EL (cell line): ENCODE measurements around the gene COG7.
"Not testable (repeated sequence)": the region's sequence is repeated elsewhere in the genome, so short reads cannot be mapped to it uniquely, and the experiment has no call there.

ENCODE experiments used
- DNase-seq: peaks from one replicate; pipeline ENCODE4 v3.0.0-alpha.2; 2016

COG7 gene

GRCh38 chr16:23382279-23382678, 70.7 kb downstream of the COG7 start:
- DNase-seq: no peak

- not testable (repeated sequence) for DNase-seq
Observed at GRCh38 chr16:23381702-23382101, 71.3 kb downstream of the COG7 start.

- DNase-seq: no peak
Observed at GRCh38 chr16:23380501-23380951, 72.5 kb downstream of the COG7 start.

GRCh38 chr16:23379707-23380106, 73.3 kb downstream of the COG7 start:
- DNase-seq: no peak

- DNase-seq: no peak
Observed at GRCh38 chr16:23378921-23379320, 74.1 kb downstream of the COG7 start.

GRCh38 chr16:23378256-23378655, 74.7 kb downstream of the COG7 start:
- DNase-seq: no peak

- DNase-seq: no peak
Observed at GRCh38 chr16:23377071-23377931, 75.7 kb downstream of the COG7 start.

GRCh38 chr16:23375643-23376042, 77.3 kb downstream of the COG7 start:
- DNase-seq: no peak

- DNase-seq: no peak
Observed at GRCh38 chr16:23374721-23375510, 78.1 kb downstream of the COG7 start.

GRCh38 chr16:23373436-23374219, 79.4 kb downstream of the COG7 start:
- DNase-seq: no peak

GRCh38 chr16:23371368-23371767, 81.6 kb downstream of the COG7 start:
- DNase-seq: no peak

GRCh38 chr16:23369416-23369815, 83.6 kb downstream of the COG7 start:
- DNase-seq: no peak

- peak; percentile 13 for DNase-seq
Observed at GRCh38 chr16:23368469-23368868, 84.5 kb downstream of the COG7 start.

- DNase-seq: no peak
Observed at GRCh38 chr16:23367988-23368387, 85.0 kb downstream of the COG7 start.

GRCh38 chr16:23367564-23367963, 85.4 kb downstream of the COG7 start:
- no peak for DNase-seq

- not testable (repeated sequence) for DNase-seq
Observed at GRCh38 chr16:23366341-23366740, 86.6 kb downstream of the COG7 start.

- DNase-seq: no peak
Observed at GRCh38 chr16:23365602-23366240, 87.3 kb downstream of the COG7 start.

GRCh38 chr16:23362460-23363317, 90.3 kb downstream of the COG7 start:
- no peak for DNase-seq

GRCh38 chr16:23359092-23359760, 93.8 kb downstream of the COG7 start:
- DNase-seq: no peak

- DNase-seq: no peak
Observed at GRCh38 chr16:23357761-23358290, 95.2 kb downstream of the COG7 start.

GRCh38 chr16:23356941-23357340, 96.0 kb downstream of the COG7 start:
- DNase-seq: no peak
